CD8-positive, alpha-beta memory T cell (primary cell): ENCODE results near the gene SMARCC1. TPM values are rescaled to one million over a fixed set of nuclear protein-coding genes. Genes with fewer than 3 reads are reported as not detected.

Source experiments
- CTCF ChIA-PET: fragments of 350-600 bp; sonication (Branson Sonifier 250); formaldehyde crosslinking; loops from one replicate; lab custom pipeline; 2021; ENCODE audit warnings: antibody characterized with exemption; lab: Charles Lee
- POLR2A ChIA-PET: fragments of 350-600 bp; sonication (Branson Sonifier 250); formaldehyde crosslinking; loops from one replicate; lab custom pipeline; 2021; ENCODE audit warnings: antibody characterized with exemption; lab: Charles Lee
- DNase-seq, 5 donors: peaks; one replicate each; pipeline versions ENCODE4 v3.0.0 to v3.0.0-alpha.2; 2020 to 2022; ENCODE audit warnings: mixed read lengths in 1 of 5
- H3K27ac ChIP-seq: one replicate; pipeline ENCODE4 v1.7.0; 2013; ENCODE audit warnings: low read depth, mild to moderate bottlenecking, low read length, moderate library complexity
- H3K27me3 ChIP-seq: 2 replicates; pipeline ENCODE4 v1.7.0; 2013; ENCODE audit warnings: low read length, mild to moderate bottlenecking; ENCODE audit not compliant: insufficient read depth, poor library complexity, severe bottlenecking
- H3K36me3 ChIP-seq: 2 replicates; pipeline ENCODE4 v1.7.0; 2013; ENCODE audit warnings: mild to moderate bottlenecking, low read length, moderate library complexity; ENCODE audit not compliant: insufficient read depth
- H3K4me1 ChIP-seq: 2 replicates; pipeline ENCODE4 v1.7.0; 2013; ENCODE audit warnings: mild to moderate bottlenecking, low read length, moderate library complexity; ENCODE audit not compliant: insufficient read depth
- H3K4me3 ChIP-seq: 2 replicates; pipeline ENCODE4 v1.7.0; 2013; ENCODE audit warnings: mild to moderate bottlenecking, low read length
- H3K9me3 ChIP-seq: 2 replicates; pipeline ENCODE4 v1.7.0; 2013; ENCODE audit warnings: mild to moderate bottlenecking, low read length
- H3K27ac Mint-ChIP-seq, 8 donors: one replicate each; pipeline ENCODE4 v1.8.0; 2020 to 2021; ENCODE audit warnings: mixed read lengths in 8 of 8, mild to moderate bottlenecking in 6 of 8, inconsistent platforms in 3 of 8, moderate library complexity in 3 of 8
- H3K27me3 Mint-ChIP-seq, 2 donors: one replicate each; pipeline ENCODE4 v1.8.0; 2020 to 2021; ENCODE audit warnings: mixed read lengths in 2 of 2, mild to moderate bottlenecking in 1 of 2, moderate library complexity in 1 of 2
- H3K36me3 Mint-ChIP-seq, 3 donors: one replicate each; pipeline ENCODE4 v1.8.0; 2020 to 2021; ENCODE audit warnings: mixed read lengths in 3 of 3, inconsistent platforms in 1 of 3, mild to moderate bottlenecking in 1 of 3
- H3K4me1 Mint-ChIP-seq, 3 donors: one replicate each; pipeline ENCODE4 v1.8.0; 2020 to 2021; ENCODE audit warnings: mixed read lengths in 3 of 3, inconsistent platforms in 1 of 3, mild to moderate bottlenecking in 1 of 3
- H3K4me3 Mint-ChIP-seq, 7 donors: one replicate each; pipeline ENCODE4 v1.8.0; 2020 to 2021; ENCODE audit warnings: mixed read lengths in 7 of 7, mild to moderate bottlenecking in 6 of 7, moderate library complexity in 4 of 7, inconsistent platforms in 2 of 7
- H3K9me3 Mint-ChIP-seq, 5 donors: one replicate each; pipeline ENCODE4 v1.8.0; 2020 to 2022; ENCODE audit warnings: mixed read lengths in 5 of 5, mild to moderate bottlenecking in 3 of 5, moderate library complexity in 2 of 5, inconsistent platforms in 1 of 5
- polyA plus RNA-seq: library from polyadenylated mRNA; unstranded; fragments of 300-500 nt; fragmentation: Illumina TruSeq; gene quantifications from one replicate; pipeline ENCODE4 v1.2.3, GENCODE V29; 2021
- total RNA-seq, 2 experiments: library from RNA; stranded (reverse); gene quantifications; one replicate each; pipeline ENCODE4 v1.2.3, GENCODE V29; 2021

SMARCC1 gene
- total and polyA plus RNA-seq, 3 experiments from 2014 or later: 54.6 to 107 (median 100) TPM

- Mint-ChIP-seq H3K4me1 (peaks cover 16 to 26% (median 26%) of the 10 kb centered on the region in 3 donors), H3K9me3 (no peaks in the 10 kb centered on the region), H3K27ac (peak overlapping the region; percentile 88 to 99 (median 95)), H3K27me3 (no peaks in the 10 kb centered on the region), H3K36me3 (peaks cover 0 to 23% (median 3%) of the 10 kb centered on the region in 3 donors), H3K4me3 (peak overlapping the region; percentile 89 to 95 (median 92))
- Histone ChIP-seq H3K4me3 (peak overlapping the region; percentile 72), H3K27ac (peak overlapping the region; percentile 76), H3K36me3 (no peaks in the 10 kb centered on the region), H3K27me3 (no peaks in the 10 kb centered on the region), H3K4me1 (peaks cover 23% of the 10 kb centered on the region), H3K9me3 (no peaks in the 10 kb centered on the region)
- CTCF ChIA-PET: no interaction called here
- POLR2A ChIA-PET: no interaction called here
- no peak for DNase-seq
Measured at GRCh38 chr3:47803480-47804025, 21.9 kb upstream of the SMARCC1 start.

- Mint-ChIP-seq H3K4me3 (peak within 1 kb of the TSS; percentile 91 to 97 (median 94)), H3K36me3 (peaks cover 0 to 19% (median 3%) of the 10 kb centered on the region in 3 donors), H3K27ac (peak within 1 kb of the TSS; percentile 89 to 99 (median 96)), H3K9me3 (no peaks in the 10 kb centered on the region), H3K4me1 (peaks cover 16 to 26% (median 26%) of the 10 kb centered on the region in 3 donors), H3K27me3 (no peaks in the 10 kb centered on the region)
- Histone ChIP-seq H3K27me3 (no peaks in the 10 kb centered on the region), H3K4me3 (peak within 1 kb of the TSS; percentile 72), H3K4me1 (peaks cover 23% of the 10 kb centered on the region), H3K36me3 (no peaks in the 10 kb centered on the region), H3K27ac (peak within 1 kb of the TSS; percentile 76), H3K9me3 (no peaks in the 10 kb centered on the region)
- POLR2A ChIA-PET: no interaction called here
- peak; percentile 79 to 86 (median 81) for DNase-seq
- CTCF ChIA-PET: interaction anchor here (2.2 to 3.9 kb wide), 3 partner anchors 14 to 281 kb away, joined by 10 to 14 read pairs (median 11); no protein-coding TSS in a partner anchor
Measured at GRCh38 chr3:47802734-47803479, 21.2 kb upstream of the SMARCC1 start, which contains the start of gene DHX30. TSS of gene DHX30 (plus strand) at chr3:47803138. CDS start at chr3:47810684, 7,546 bp downstream.

GRCh38 chr3:47799733-47800132 is 18.0 kb upstream of the SMARCC1 start:
- CTCF ChIA-PET: interaction anchor here (1.3 to 3.9 kb wide), 2 partner anchors 25 to 277 kb away, joined by 6 to 14 read pairs; no protein-coding TSS in a partner anchor
- no peaks in the 10 kb centered on the region for H3K9me3 Mint-ChIP-seq
- Histone ChIP-seq H3K4me3 (no peak overlapping the region), H3K36me3 (no peaks in the 10 kb centered on the region), H3K27ac (no peak overlapping the region), H3K9me3 (no peaks in the 10 kb centered on the region), H3K4me1 (peaks cover 21% of the 10 kb centered on the region), H3K27me3 (no peaks in the 10 kb centered on the region)
- POLR2A ChIA-PET: interaction anchor here (0.5 kb wide), 1 partner anchor 63 kb away, joined by 8 read pairs; no protein-coding TSS in a partner anchor
- peak overlapping the region in 2 of 7 donors; percentile 61 to 82 for H3K4me3 Mint-ChIP-seq
- H3K27ac Mint-ChIP-seq: peak overlapping the region in 2 of 8 donors; percentile 32 to 63
- no peaks in the 10 kb centered on the region for H3K27me3 Mint-ChIP-seq
- DNase-seq: no peak
- H3K36me3 Mint-ChIP-seq: peaks cover 0 to 5% (median 0%) of the 10 kb centered on the region in 3 donors
- H3K4me1 Mint-ChIP-seq: peaks cover 16 to 24% (median 21%) of the 10 kb centered on the region in 3 donors

GRCh38 chr3:47794544-47794943 is 12.9 kb upstream of the SMARCC1 start:
- no peaks in the 10 kb centered on the region for H3K4me1 ChIP-seq
- H3K27ac ChIP-seq: no peak overlapping the region
- POLR2A ChIA-PET: no interaction called here
- CTCF ChIA-PET: no interaction called here
- no peaks in the 10 kb centered on the region for H3K9me3 Mint-ChIP-seq
- H3K4me3 Mint-ChIP-seq: no peak overlapping the region
- DNase-seq: no peak
- H3K36me3 ChIP-seq: no peaks in the 10 kb centered on the region
- no peaks in the 10 kb centered on the region for H3K27me3 Mint-ChIP-seq
- no peaks in the 10 kb centered on the region for H3K4me1 Mint-ChIP-seq
- no peaks in the 10 kb centered on the region for H3K27me3 ChIP-seq
- no peaks in the 10 kb centered on the region for H3K9me3 ChIP-seq
- H3K36me3 Mint-ChIP-seq: no peaks in the 10 kb centered on the region
- no peak overlapping the region for H3K27ac Mint-ChIP-seq
- H3K4me3 ChIP-seq: no peak overlapping the region

GRCh38 chr3:47792699-47793098 is 11.0 kb upstream of the SMARCC1 start:
- Histone ChIP-seq H3K4me1 (no peaks in the 10 kb centered on the region), H3K4me3 (no peak overlapping the region), H3K27me3 (no peaks in the 10 kb centered on the region), H3K36me3 (no peaks in the 10 kb centered on the region), H3K27ac (no peak overlapping the region), H3K9me3 (no peaks in the 10 kb centered on the region)
- Mint-ChIP-seq H3K27ac (no peak overlapping the region), H3K4me3 (no peak overlapping the region), H3K27me3 (no peaks in the 10 kb centered on the region), H3K9me3 (no peaks in the 10 kb centered on the region), H3K4me1 (peaks cover 3 to 5% (median 4%) of the 10 kb centered on the region in 3 donors), H3K36me3 (peaks cover 0 to 1% (median 0%) of the 10 kb centered on the region in 3 donors)
- no peak for DNase-seq
- ChIA-PET POLR2A (no interaction called here), CTCF (interaction anchor here (1.0 kb wide), 1 partner anchor 271 kb away, joined by 3 read pairs; no protein-coding TSS in a partner anchor)

GRCh38 chr3:47791193-47791855 is 9.6 kb upstream of the SMARCC1 start:
- POLR2A ChIA-PET: no interaction called here
- H3K9me3 Mint-ChIP-seq: no peaks in the 10 kb centered on the region
- Histone ChIP-seq H3K9me3 (no peaks in the 10 kb centered on the region), H3K36me3 (no peaks in the 10 kb centered on the region), H3K27ac (no peak overlapping the region), H3K4me3 (no peak overlapping the region), H3K27me3 (no peaks in the 10 kb centered on the region), H3K4me1 (no peaks in the 10 kb centered on the region)
- H3K4me1 Mint-ChIP-seq: peaks cover 3 to 5% (median 4%) of the 10 kb centered on the region in 3 donors
- CTCF ChIA-PET: interaction anchor here (7.3 kb wide), 1 partner anchor 269 kb away, joined by 70 read pairs; no protein-coding TSS in a partner anchor
- H3K27me3 Mint-ChIP-seq: no peaks in the 10 kb centered on the region
- peaks cover 0 to 1% (median 0%) of the 10 kb centered on the region in 3 donors for H3K36me3 Mint-ChIP-seq
- DNase-seq: no peak
- peak overlapping the region in 1 of 7 donors; percentile 56 for H3K4me3 Mint-ChIP-seq
- H3K27ac Mint-ChIP-seq: peak overlapping the region in 1 of 8 donors; percentile 6

GRCh38 chr3:47783673-47784072 is 2.0 kb upstream of the SMARCC1 start:
- ChIA-PET POLR2A (no interaction called here), CTCF (no interaction called here)
- no peaks in the 10 kb centered on the region for H3K9me3 Mint-ChIP-seq
- peaks cover 0 to 12% (median 0%) of the 10 kb centered on the region in 3 donors for H3K36me3 Mint-ChIP-seq
- DNase-seq: no peak
- Histone ChIP-seq H3K27ac (no peak overlapping the region), H3K36me3 (no peaks in the 10 kb centered on the region), H3K27me3 (no peaks in the 10 kb centered on the region), H3K4me1 (peaks cover 27% of the 10 kb centered on the region), H3K4me3 (no peak overlapping the region), H3K9me3 (no peaks in the 10 kb centered on the region)
- no peaks in the 10 kb centered on the region for H3K27me3 Mint-ChIP-seq
- peak overlapping the region in 1 of 7 donors; percentile 73 for H3K4me3 Mint-ChIP-seq
- peaks cover 28 to 36% (median 36%) of the 10 kb centered on the region in 3 donors for H3K4me1 Mint-ChIP-seq
- H3K27ac Mint-ChIP-seq: peak overlapping the region in 3 of 8 donors; percentile 41 to 96 (median 47)
